ENCODE data around the gene SH3BP1. TPM values are rescaled to one million over a fixed set of nuclear protein-coding genes. Genes with fewer than 3 reads are reported as not detected.
"Not testable (repeated sequence)": the region's sequence is repeated elsewhere in the genome, so short reads cannot be mapped to it uniquely, and the experiment has no call there.

Gene SH3BP1
- total RNA-seq, 2 experiments from 2014 or later: 216 to 218 TPM

DNA sequence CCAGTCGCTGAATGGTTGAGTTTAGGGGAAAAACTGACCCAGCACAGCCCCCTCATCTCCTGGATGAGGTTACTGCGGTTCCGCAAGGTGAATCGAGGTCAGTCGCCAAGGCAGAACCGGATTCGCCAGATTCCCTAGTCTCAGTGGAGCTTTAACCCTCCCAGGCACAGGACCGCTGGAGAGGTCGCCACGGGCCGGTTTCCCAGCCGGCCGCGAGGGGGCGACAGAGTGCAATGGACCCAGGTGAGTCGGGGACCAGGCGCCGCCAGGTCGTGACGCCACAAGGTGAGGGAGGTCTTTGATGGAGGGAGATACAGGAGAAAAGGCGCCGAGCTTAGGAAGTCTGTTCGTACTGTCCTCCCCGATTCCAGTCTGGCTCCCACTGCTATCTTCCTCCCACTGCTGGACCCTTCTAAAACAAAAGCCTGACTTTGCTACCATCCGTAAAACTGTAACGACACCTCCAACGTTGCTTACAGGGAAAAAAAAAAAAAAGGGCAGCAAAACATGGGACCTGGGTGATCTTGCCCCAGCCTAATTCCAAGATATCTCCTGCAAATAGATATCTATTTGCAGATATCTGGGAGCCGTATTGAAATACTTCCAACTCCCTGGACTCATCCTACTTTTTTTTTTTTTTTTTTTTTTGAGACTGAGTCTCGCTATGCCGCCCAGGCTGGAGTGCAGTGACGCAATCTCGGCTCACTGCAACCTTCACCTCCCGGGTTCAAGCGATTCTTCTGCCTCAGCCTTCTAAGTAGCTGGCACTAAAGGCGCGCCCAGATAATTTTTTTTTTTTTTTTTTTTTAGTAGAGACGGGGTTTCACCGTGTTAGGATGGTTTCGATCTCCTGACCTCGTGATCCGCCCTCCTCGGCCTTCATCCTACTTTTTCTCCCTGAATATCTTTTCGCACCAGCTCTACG lies 32.2 kb upstream of the SH3BP1 start:
- Mint-ChIP-seq H3K36me3 (ENCODE audit: low read depth) (peaks cover 2% of the 10 kb centered on the region), H3K9me3 (ENCODE audit: insufficient read depth) (no peaks in the 10 kb centered on the region), H3K27me3 (ENCODE audit: low read depth) (peaks cover 11% of the 10 kb centered on the region), H3K27ac (peak overlapping the region; percentile 92), H3K4me1 (ENCODE audit: low read depth) (peaks cover 67% of the 10 kb centered on the region), H3K4me3 (peak overlapping the region; percentile 61)
- DNase-seq: peak; percentile 92
- POLR2A ChIA-PET: interaction anchor here (0.6 to 2.4 kb wide), 19 partner anchors 10 to 242 kb away, joined by 3 to 23 read pairs (median 4); partner anchors contain the start of genes EIF3L, MFNG, NOL12 and PDXP
- ATAC-seq: peak; percentile 30
- CTCF ChIA-PET: interaction anchor here (0.6 to 10.4 kb wide), 39 partner anchors 8 to 328 kb away, joined by 3 to 126 read pairs (median 4); partner anchors contain the start of genes ANKRD54, GCAT, LGALS1 and LGALS2

GRCh38 chr22:37607935-37608476 lies 31.5 kb upstream of the SH3BP1 start:
- H3K36me3 Mint-ChIP-seq (ENCODE audit: low read depth): peaks cover 2% of the 10 kb centered on the region
- H3K27me3 Mint-ChIP-seq (ENCODE audit: low read depth): peaks cover 4% of the 10 kb centered on the region
- H3K27ac Mint-ChIP-seq: peak overlapping the region; percentile 92
- peak; percentile 1 for ATAC-seq
- H3K4me1 Mint-ChIP-seq (ENCODE audit: low read depth): peaks cover 67% of the 10 kb centered on the region
- H3K9me3 Mint-ChIP-seq (ENCODE audit: insufficient read depth): no peaks in the 10 kb centered on the region
- POLR2A ChIA-PET: interaction anchor here (0.6 to 2.4 kb wide), 15 partner anchors 10 to 241 kb away, joined by 3 to 23 read pairs (median 4); partner anchors contain the start of genes EIF3L, MFNG, NOL12 and PDXP
- H3K4me3 Mint-ChIP-seq: peak overlapping the region; percentile 78
- CTCF ChIA-PET: interaction anchor here (0.6 to 10.4 kb wide), 31 partner anchors 9 to 458 kb away, joined by 3 to 126 read pairs (median 6); partner anchors contain the start of genes ANKRD54, GCAT, IL2RB and LGALS1
- no peak for DNase-seq

GRCh38 chr22:37608477-37609239 lies 30.8 kb upstream of the SH3BP1 start, which contains the start of gene GGA1:
GGA1 (plus strand) TSS chr22:37608834; CDS start chr22:37608861, 27 bp downstream.
- H3K36me3 Mint-ChIP-seq (ENCODE audit: low read depth): peaks cover 2% of the 10 kb centered on the region
- ChIA-PET POLR2A (interaction anchor here (0.6 to 2.4 kb wide), 16 partner anchors 13 to 1459 kb away, joined by 3 to 23 read pairs (median 4); partner anchors contain the start of genes EIF3L, MFNG, NOL12 and PDXP), CTCF (interaction anchor here (0.6 to 10.4 kb wide), 29 partner anchors 8 to 459 kb away, joined by 3 to 126 read pairs (median 7); partner anchors contain the start of genes ANKRD54, GCAT, IL2RB and LGALS1)
- no peaks in the 10 kb centered on the region for H3K9me3 Mint-ChIP-seq (ENCODE audit: insufficient read depth)
- peak; percentile 81 for ATAC-seq
- H3K4me3 Mint-ChIP-seq: peak within 1 kb of the TSS; percentile 100
- peaks cover 4% of the 10 kb centered on the region for H3K27me3 Mint-ChIP-seq (ENCODE audit: low read depth)
- DNase-seq: peak; percentile 98
- peaks cover 72% of the 10 kb centered on the region for H3K4me1 Mint-ChIP-seq (ENCODE audit: low read depth)
- H3K27ac Mint-ChIP-seq: peak within 1 kb of the TSS; percentile 98

GRCh38 chr22:37609240-37610152 lies 30.0 kb upstream of the SH3BP1 start:
- no peaks in the 10 kb centered on the region for H3K27me3 Mint-ChIP-seq (ENCODE audit: low read depth)
- peak overlapping the region; percentile 98 for H3K27ac Mint-ChIP-seq
- ChIA-PET POLR2A (interaction anchor here (0.5 to 2.4 kb wide), 9 partner anchors 12 to 460 kb away, joined by 3 to 23 read pairs (median 6); partner anchors contain the start of genes MFNG and NOL12), CTCF (interaction anchor here (1.0 to 10.4 kb wide), 14 partner anchors 7 to 366 kb away, joined by 3 to 126 read pairs (median 19); partner anchors contain the start of gene LGALS1)
- peaks cover 4% of the 10 kb centered on the region for H3K36me3 Mint-ChIP-seq (ENCODE audit: low read depth)
- no peak for ATAC-seq
- peaks cover 65% of the 10 kb centered on the region for H3K4me1 Mint-ChIP-seq (ENCODE audit: low read depth)
- H3K9me3 Mint-ChIP-seq (ENCODE audit: insufficient read depth): no peaks in the 10 kb centered on the region
- peak overlapping the region; percentile 100 for H3K4me3 Mint-ChIP-seq
- peak; percentile 60 for DNase-seq

DNA sequence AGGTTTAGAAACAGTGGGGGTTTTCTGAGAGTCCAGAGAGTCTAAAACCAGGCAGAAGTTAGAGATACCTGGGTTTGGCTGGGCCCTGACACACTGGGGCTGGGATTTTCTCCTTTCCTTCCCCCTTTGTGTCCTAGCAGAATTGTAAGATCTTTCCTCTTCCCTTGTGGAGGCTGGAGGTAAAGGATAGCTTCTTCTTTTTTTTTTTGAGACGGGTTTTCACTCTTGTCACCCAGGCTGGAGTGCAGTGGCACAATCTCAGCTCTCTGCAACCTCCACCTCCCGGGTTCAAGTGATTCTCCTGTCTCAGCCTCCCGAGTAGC lies 29.4 kb upstream of the SH3BP1 start:
- not testable (repeated sequence) for H3K36me3 Mint-ChIP-seq (ENCODE audit: low read depth); H3K27me3 Mint-ChIP-seq (ENCODE audit: low read depth); H3K9me3 Mint-ChIP-seq (ENCODE audit: insufficient read depth); DNase-seq; ATAC-seq
- ChIA-PET CTCF (interaction anchor here (1.5 to 10.4 kb wide), 7 partner anchors 17 to 87 kb away, joined by 3 to 126 read pairs (median 37); partner anchors contain the start of gene LGALS1), POLR2A (interaction anchor here (0.5 to 1.9 kb wide), 2 partner anchors 11 to 461 kb away, joined by 3 to 6 read pairs; no protein-coding TSS in a partner anchor)
- peak overlapping the region; percentile 100 for H3K4me3 Mint-ChIP-seq
- peaks cover 59% of the 10 kb centered on the region for H3K4me1 Mint-ChIP-seq (ENCODE audit: low read depth)
- peak overlapping the region; percentile 98 for H3K27ac Mint-ChIP-seq

GRCh38 chr22:37610480-37611129 lies 28.9 kb upstream of the SH3BP1 start:
- DNase-seq (no peak), ATAC-seq (no peak)
- peaks cover 9% of the 10 kb centered on the region for H3K36me3 Mint-ChIP-seq (ENCODE audit: low read depth)
- no peaks in the 10 kb centered on the region for H3K9me3 Mint-ChIP-seq (ENCODE audit: insufficient read depth)
- H3K4me3 Mint-ChIP-seq: peak overlapping the region; percentile 100
- no peaks in the 10 kb centered on the region for H3K27me3 Mint-ChIP-seq (ENCODE audit: low read depth)
- peak overlapping the region; percentile 98 for H3K27ac Mint-ChIP-seq
- CTCF ChIA-PET: interaction anchor here (0.6 to 10.4 kb wide), 6 partner anchors 16 to 757 kb away, joined by 3 to 126 read pairs (median 39); no protein-coding TSS in a partner anchor
- H3K4me1 Mint-ChIP-seq (ENCODE audit: low read depth): peaks cover 54% of the 10 kb centered on the region
- POLR2A ChIA-PET: interaction anchor here (1.0 to 1.9 kb wide), 2 partner anchors 11 to 17 kb away, joined by 3 to 6 read pairs; no protein-coding TSS in a partner anchor

GRCh38 chr22:37611207-37611606 lies 28.3 kb upstream of the SH3BP1 start:
- Mint-ChIP-seq H3K4me3 (peak overlapping the region; percentile 34), H3K27ac (no peak overlapping the region), H3K9me3 (ENCODE audit: insufficient read depth) (no peaks in the 10 kb centered on the region), H3K36me3 (ENCODE audit: low read depth) (peaks cover 11% of the 10 kb centered on the region), H3K27me3 (ENCODE audit: low read depth) (no peaks in the 10 kb centered on the region), H3K4me1 (ENCODE audit: low read depth) (peaks cover 48% of the 10 kb centered on the region)
- CTCF ChIA-PET: interaction anchor here (0.6 to 10.4 kb wide), 3 partner anchors 23 to 758 kb away, joined by 3 to 114 read pairs (median 9); no protein-coding TSS in a partner anchor
- POLR2A ChIA-PET: interaction anchor here (1.0 kb wide), 1 partner anchor 16 kb away, joined by 3 read pairs; no protein-coding TSS in a partner anchor
- DNase-seq (no peak), ATAC-seq (no peak)

- H3K4me3 Mint-ChIP-seq: no peak overlapping the region
- ChIA-PET CTCF (interaction anchor here (1.1 to 2.8 kb wide), 2 partner anchors 9 to 10 kb away, joined by 3 to 13 read pairs; partner anchors contain the start of gene GGA1), POLR2A (interaction anchor here (0.5 to 0.6 kb wide), 2 partner anchors 59 to 242 kb away, joined by 3 to 4 read pairs; no protein-coding TSS in a partner anchor)
- DNase-seq: no peak
- no peaks in the 10 kb centered on the region for H3K27me3 Mint-ChIP-seq (ENCODE audit: low read depth)
- no peaks in the 10 kb centered on the region for H3K9me3 Mint-ChIP-seq (ENCODE audit: insufficient read depth)
- H3K36me3 Mint-ChIP-seq (ENCODE audit: low read depth): peaks cover 35% of the 10 kb centered on the region
- H3K27ac Mint-ChIP-seq: no peak overlapping the region
- peaks cover 14% of the 10 kb centered on the region for H3K4me1 Mint-ChIP-seq (ENCODE audit: low read depth)
- no peak for ATAC-seq
Observed at GRCh38 chr22:37616201-37617083, 23.0 kb upstream of the SH3BP1 start.

DNA sequence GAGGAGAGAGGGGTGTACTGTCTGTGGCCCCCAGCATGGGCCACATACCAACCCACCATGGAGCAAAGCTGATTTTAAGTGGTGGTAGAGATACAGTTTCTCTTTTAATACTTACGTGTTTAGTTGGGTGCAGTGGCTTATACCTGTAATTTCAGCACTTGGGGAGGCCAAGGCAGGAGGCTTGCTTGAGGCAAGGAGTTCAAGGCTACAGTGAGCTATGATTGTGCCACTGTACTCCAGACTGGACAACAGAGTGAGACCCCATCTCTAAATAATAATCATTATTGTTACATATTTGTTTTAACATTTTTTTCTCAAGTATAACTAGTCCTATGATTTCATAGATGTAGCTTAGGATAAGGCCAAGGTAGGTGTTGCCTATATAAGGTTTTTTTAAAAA lies 22.0 kb upstream of the SH3BP1 start:
- CTCF ChIA-PET: interaction anchor here (0.7 to 12.7 kb wide), 5 partner anchors 10 to 783 kb away, joined by 3 to 261 read pairs (median 5); partner anchors contain the start of genes GGA1 and SH3BP1
- POLR2A ChIA-PET: interaction anchor here (1.1 kb wide), 1 partner anchor 15 kb away, joined by 4 read pairs; no protein-coding TSS in a partner anchor
- Mint-ChIP-seq H3K4me3 (no peak overlapping the region), H3K4me1 (ENCODE audit: low read depth) (peaks cover 13% of the 10 kb centered on the region), H3K27me3 (ENCODE audit: low read depth) (no peaks in the 10 kb centered on the region), H3K27ac (no peak overlapping the region), H3K36me3 (ENCODE audit: low read depth) (peaks cover 38% of the 10 kb centered on the region), H3K9me3 (ENCODE audit: insufficient read depth) (no peaks in the 10 kb centered on the region)
- ATAC-seq (no peak), DNase-seq (no peak)

All from activated CD8-positive, alpha-beta T cell treated with anti-CD3 and anti-CD28 coated beads, Interleukin-2, amount 10 ng/mL, durations not matched to agents 7 days and 5 days (primary cell).